Measurements from ENCODE around the gene TSPAN4. TPM values are rescaled to one million over a fixed set of nuclear protein-coding genes. Genes with fewer than 3 reads are reported as not detected.

TSPAN4 gene
- total RNA-seq, 2 experiments from 2014 or later, result 4.4 to 4.5 TPM

- no peaks in the 10 kb centered on the region for H3K4me1 Mint-ChIP-seq
- no peak overlapping the region for H3K27ac Mint-ChIP-seq
- ChIA-PET POLR2A (interaction anchor here (1.0 kb wide), 1 partner anchor 12 kb away, joined by 3 read pairs; the partner anchor contains the start of gene TSPAN4), CTCF (no interaction called here)
- no peak overlapping the region for H3K4me3 Mint-ChIP-seq
- no peaks in the 10 kb centered on the region for H3K9me3 Mint-ChIP-seq
- DNase-seq, result no peak
- H3K36me3 Mint-ChIP-seq (ENCODE audit: low read depth), result no peaks in the 10 kb centered on the region
- peaks cover 3% of the 10 kb centered on the region for H3K27me3 Mint-ChIP-seq
Measured at GRCh38 chr11:854601-855329, 12.1 kb downstream of the TSPAN4 start.

GRCh38 chr11:855330-855674 is 12.7 kb downstream of the TSPAN4 start:
- H3K27ac Mint-ChIP-seq, result no peak overlapping the region
- peaks cover 3% of the 10 kb centered on the region for H3K27me3 Mint-ChIP-seq
- H3K4me1 Mint-ChIP-seq, result no peaks in the 10 kb centered on the region
- no peak overlapping the region for H3K4me3 Mint-ChIP-seq
- H3K36me3 Mint-ChIP-seq (ENCODE audit: low read depth), result no peaks in the 10 kb centered on the region
- no peak for DNase-seq
- ChIA-PET POLR2A (no interaction called here), CTCF (interaction anchor here (0.7 kb wide), 1 partner anchor 721 kb away, joined by 4 read pairs; no protein-coding TSS in a partner anchor)
- H3K9me3 Mint-ChIP-seq, result no peaks in the 10 kb centered on the region

GRCh38 chr11:855796-856195 is 13.1 kb downstream of the TSPAN4 start:
- H3K27ac Mint-ChIP-seq, result no peak overlapping the region
- no peak for DNase-seq
- no peaks in the 10 kb centered on the region for H3K36me3 Mint-ChIP-seq (ENCODE audit: low read depth)
- H3K4me3 Mint-ChIP-seq, result no peak overlapping the region
- H3K9me3 Mint-ChIP-seq, result no peaks in the 10 kb centered on the region
- peaks cover 3% of the 10 kb centered on the region for H3K27me3 Mint-ChIP-seq
- no peaks in the 10 kb centered on the region for H3K4me1 Mint-ChIP-seq
- ChIA-PET POLR2A (no interaction called here), CTCF (interaction anchor here (0.7 kb wide), 1 partner anchor 721 kb away, joined by 4 read pairs; no protein-coding TSS in a partner anchor)

- no peaks in the 10 kb centered on the region for H3K36me3 Mint-ChIP-seq (ENCODE audit: low read depth)
- ChIA-PET POLR2A (no interaction called here), CTCF (interaction anchor here (2.6 kb wide), 1 partner anchor 8 kb away, joined by 10 read pairs; no protein-coding TSS in a partner anchor)
- DNase-seq, result no peak
- H3K4me3 Mint-ChIP-seq, result no peak overlapping the region
- H3K9me3 Mint-ChIP-seq, result no peaks in the 10 kb centered on the region
- H3K4me1 Mint-ChIP-seq, result no peaks in the 10 kb centered on the region
- no peak overlapping the region for H3K27ac Mint-ChIP-seq
- H3K27me3 Mint-ChIP-seq, result peaks cover under 1% of the 10 kb centered on the region
Measured at GRCh38 chr11:856397-856796, 13.7 kb downstream of the TSPAN4 start.

GRCh38 chr11:858053-858761 is 15.6 kb downstream of the TSPAN4 start:
- ChIA-PET POLR2A (no interaction called here), CTCF (interaction anchor here (2.6 kb wide), 1 partner anchor 10 kb away, joined by 10 read pairs; no protein-coding TSS in a partner anchor)
- H3K36me3 Mint-ChIP-seq (ENCODE audit: low read depth), result no peaks in the 10 kb centered on the region
- no peak for DNase-seq
- H3K4me3 Mint-ChIP-seq, result no peak overlapping the region
- no peaks in the 10 kb centered on the region for H3K27me3 Mint-ChIP-seq
- H3K4me1 Mint-ChIP-seq, result no peaks in the 10 kb centered on the region
- H3K27ac Mint-ChIP-seq, result no peak overlapping the region
- no peaks in the 10 kb centered on the region for H3K9me3 Mint-ChIP-seq

- H3K4me1 Mint-ChIP-seq, result no peaks in the 10 kb centered on the region
- no peaks in the 10 kb centered on the region for H3K9me3 Mint-ChIP-seq
- no peaks in the 10 kb centered on the region for H3K36me3 Mint-ChIP-seq (ENCODE audit: low read depth)
- no peak overlapping the region for H3K27ac Mint-ChIP-seq
- no peaks in the 10 kb centered on the region for H3K27me3 Mint-ChIP-seq
- DNase-seq, result no peak
- H3K4me3 Mint-ChIP-seq, result no peak overlapping the region
- ChIA-PET CTCF (interaction anchor here (2.6 kb wide), 1 partner anchor 11 kb away, joined by 10 read pairs; no protein-coding TSS in a partner anchor), POLR2A (no interaction called here)
Measured at GRCh38 chr11:858762-859339, 16.2 kb downstream of the TSPAN4 start.

- ChIA-PET POLR2A (no interaction called here), CTCF (interaction anchor here (0.6 kb wide), 1 partner anchor 1882 kb away, joined by 3 read pairs; no protein-coding TSS in a partner anchor)
- Mint-ChIP-seq H3K9me3 (no peaks in the 10 kb centered on the region), H3K4me3 (no peak overlapping the region), H3K4me1 (no peaks in the 10 kb centered on the region), H3K27me3 (no peaks in the 10 kb centered on the region), H3K27ac (no peak overlapping the region), H3K36me3 (ENCODE audit: low read depth) (no peaks in the 10 kb centered on the region)
- DNase-seq, result no peak
Measured at GRCh38 chr11:859394-860131, 16.9 kb downstream of the TSPAN4 start.

- DNase-seq, result no peak
- ChIA-PET CTCF (no interaction called here), POLR2A (no interaction called here)
- no peak overlapping the region for H3K27ac Mint-ChIP-seq
- no peaks in the 10 kb centered on the region for H3K27me3 Mint-ChIP-seq
- no peaks in the 10 kb centered on the region for H3K4me1 Mint-ChIP-seq
- no peaks in the 10 kb centered on the region for H3K9me3 Mint-ChIP-seq
- H3K36me3 Mint-ChIP-seq (ENCODE audit: low read depth), result no peaks in the 10 kb centered on the region
- H3K4me3 Mint-ChIP-seq, result no peak overlapping the region
Measured at GRCh38 chr11:860234-861104, 17.8 kb downstream of the TSPAN4 start.

GRCh38 chr11:861105-861479 is 18.4 kb downstream of the TSPAN4 start:
- Mint-ChIP-seq H3K4me3 (no peak overlapping the region), H3K27ac (no peak overlapping the region), H3K36me3 (ENCODE audit: low read depth) (no peaks in the 10 kb centered on the region), H3K27me3 (no peaks in the 10 kb centered on the region), H3K4me1 (no peaks in the 10 kb centered on the region), H3K9me3 (no peaks in the 10 kb centered on the region)
- ChIA-PET POLR2A (no interaction called here), CTCF (no interaction called here)
- DNase-seq, result no peak

GRCh38 chr11:862081-862661 is 19.5 kb downstream of the TSPAN4 start:
- ChIA-PET POLR2A (no interaction called here), CTCF (no interaction called here)
- H3K27me3 Mint-ChIP-seq, result no peaks in the 10 kb centered on the region
- H3K36me3 Mint-ChIP-seq (ENCODE audit: low read depth), result no peaks in the 10 kb centered on the region
- H3K9me3 Mint-ChIP-seq, result no peaks in the 10 kb centered on the region
- no peak overlapping the region for H3K27ac Mint-ChIP-seq
- H3K4me3 Mint-ChIP-seq, result no peak overlapping the region
- no peak for DNase-seq
- H3K4me1 Mint-ChIP-seq, result no peaks in the 10 kb centered on the region

GRCh38 chr11:862696-863022 is 20.0 kb downstream of the TSPAN4 start:
- no peak for DNase-seq
- ChIA-PET CTCF (no interaction called here), POLR2A (no interaction called here)
- no peaks in the 10 kb centered on the region for H3K4me1 Mint-ChIP-seq
- no peak overlapping the region for H3K27ac Mint-ChIP-seq
- no peak overlapping the region for H3K4me3 Mint-ChIP-seq
- no peaks in the 10 kb centered on the region for H3K27me3 Mint-ChIP-seq
- H3K36me3 Mint-ChIP-seq (ENCODE audit: low read depth), result no peaks in the 10 kb centered on the region
- H3K9me3 Mint-ChIP-seq, result no peaks in the 10 kb centered on the region

Data from activated CD4-positive, alpha-beta memory T cell treated with anti-CD3 and anti-CD28 coated beads, Interleukin-2, amount 10 ng/mL, durations not matched to agents 7 days and 5 days (primary cell).